CD14-positive monocyte (primary cell): ENCODE results near the gene TEKT2. TPM values are rescaled to one million over a fixed set of nuclear protein-coding genes. Genes with fewer than 3 reads are reported as not detected.
A peak's percentile ranks its signal among the peaks of the same experiment; 100 is the strongest.

ENCODE experiments used
- DNase-seq, 3 donors: peaks; one replicate each; pipeline ENCODE4 v3.0.0-alpha.2; 2011 to 2022
- H2AFZ ChIP-seq: 2 replicates; pipeline ENCODE4 v1.6.0; 2012; ENCODE audit warnings: mild to moderate bottlenecking, low read depth, low read length, inconsistent platforms; ENCODE audit not compliant: insufficient read depth, poor library complexity, severe bottlenecking
- H3K27ac ChIP-seq, 2 donors: 1 replicate in 1 of 2; 2 replicates in 1 of 2; pipeline ENCODE4 v1.5.1; 2012 to 2013; ENCODE audit warnings: low read length in 2 of 2, control low read depth in 1 of 2, inconsistent platforms in 1 of 2, low read depth in 1 of 2, mild to moderate bottlenecking in 1 of 2
- H3K27me3 ChIP-seq, 2 donors: one replicate each; pipeline versions ENCODE4 v1.6.0 to v1.6.1; 2011 to 2013; ENCODE audit warnings: low read length in 2 of 2; ENCODE audit not compliant: control insufficient read depth in 2 of 2, insufficient read depth in 2 of 2
- H3K36me3 ChIP-seq, 2 donors: replicated peaks in 1 of 2; 1 replicate in 1 of 2; 2 replicates in 1 of 2; pipeline versions ENCODE4 v1.5.1 to v1.6.1; 2012 to 2013; ENCODE audit warnings: low read length in 2 of 2, control low read depth in 1 of 2, inconsistent platforms in 1 of 2, mild to moderate bottlenecking in 1 of 2; ENCODE audit not compliant: insufficient read depth in 2 of 2, control insufficient read depth in 1 of 2
- H3K4me1 ChIP-seq, 2 donors: 1 replicate in 1 of 2; 2 replicates in 1 of 2; pipeline versions ENCODE4 v1.5.1 to v1.6.1; 2012 to 2013; ENCODE audit warnings: low read length in 2 of 2, control low read depth in 1 of 2, inconsistent platforms in 1 of 2, mild to moderate bottlenecking in 1 of 2, moderate library complexity in 1 of 2; ENCODE audit not compliant: insufficient read depth in 2 of 2, control insufficient read depth in 1 of 2
- H3K4me2 ChIP-seq: replicated peaks from 2 replicates; pipeline ENCODE3; 2012; ENCODE audit warnings: low read length, moderate library complexity, mild to moderate bottlenecking; ENCODE audit not compliant: poor library complexity, severe bottlenecking; ENCODE audit errors: extremely low read depth
- H3K4me3 ChIP-seq, 3 experiments: fragments of 200-600 bp in 1 of 3; sonication (generic) in 1 of 3; replicated peaks in 1 of 3; 1 replicate in 2 of 3; 2 replicates in 1 of 3; pipeline ENCODE4 v1.5.1; 2011 to 2013; ENCODE audit warnings: low read length in 3 of 3, mild to moderate bottlenecking in 3 of 3, control low read depth in 2 of 3, low read depth in 2 of 3, inconsistent platforms in 1 of 3, moderate library complexity in 1 of 3
- H3K79me2 ChIP-seq: 2 replicates; pipeline ENCODE4 v1.6.0; 2012; ENCODE audit warnings: mild to moderate bottlenecking, control low read depth, inconsistent platforms, low read length, moderate library complexity; ENCODE audit not compliant: insufficient read depth
- H3K9ac ChIP-seq: 2 replicates; pipeline ENCODE4 v1.6.0; 2017; ENCODE audit warnings: low read length, mild to moderate bottlenecking; ENCODE audit not compliant: insufficient read depth, poor library complexity, severe bottlenecking
- H3K9me3 ChIP-seq, 2 donors: replicated peaks in 1 of 2; 1 replicate in 1 of 2; 2 replicates in 1 of 2; pipeline versions ENCODE4 v1.5.1 to v1.6.1; 2012 to 2013; ENCODE audit warnings: low read length in 2 of 2, control low read depth in 1 of 2; ENCODE audit not compliant: control insufficient read depth in 1 of 2, insufficient read depth in 1 of 2
- H4K20me1 ChIP-seq: 2 replicates; pipeline ENCODE4 v1.6.0; 2012; ENCODE audit warnings: mild to moderate bottlenecking, low read length, control low read depth, moderate library complexity; ENCODE audit not compliant: insufficient read depth
- H3K27ac Mint-ChIP-seq, 7 donors: one replicate each; pipeline ENCODE4 v1.8.0; 2020; ENCODE audit warnings: mild to moderate bottlenecking in 7 of 7, mixed read lengths in 7 of 7, moderate library complexity in 6 of 7, inconsistent platforms in 2 of 7
- H3K27me3 Mint-ChIP-seq, 3 donors: one replicate each; pipeline ENCODE4 v1.8.0; 2021 to 2022; ENCODE audit warnings: low read depth in 3 of 3, mild to moderate bottlenecking in 3 of 3, mixed read lengths in 3 of 3, moderate library complexity in 3 of 3, inconsistent platforms in 1 of 3
- H3K36me3 Mint-ChIP-seq, 2 donors: one replicate each; pipeline ENCODE4 v1.8.0; 2020; ENCODE audit warnings: mixed read lengths in 2 of 2, inconsistent platforms in 1 of 2, mild to moderate bottlenecking in 1 of 2
- H3K4me1 Mint-ChIP-seq: one replicate; pipeline ENCODE4 v1.8.0; 2020; ENCODE audit warnings: mild to moderate bottlenecking, mixed read lengths
- H3K4me3 Mint-ChIP-seq, 2 donors: one replicate each; pipeline ENCODE4 v1.8.0; 2020; ENCODE audit warnings: mild to moderate bottlenecking in 2 of 2, mixed read lengths in 2 of 2, moderate library complexity in 1 of 2
- H3K9me3 Mint-ChIP-seq, 7 donors: one replicate each; pipeline ENCODE4 v1.8.0; 2020 to 2022; ENCODE audit warnings: mixed read lengths in 7 of 7, mild to moderate bottlenecking in 6 of 7, moderate library complexity in 6 of 7, inconsistent platforms in 2 of 7
- WGBS: methylation state at CpG from one replicate; pipeline ENCODE4 v1.1.5; 2013; ENCODE audit warnings: missing lambda C conversion rate; ENCODE audit not compliant: insufficient coverage; 5-methylcytosine and 5-hydroxymethylcytosine counted together
- intact Hi-C, 2 donors: fragments of 100-400 bp; cut with micrococcal nuclease; formaldehyde crosslinking; loops; one replicate each; pipeline versions ENCODE4 v1.15.0 to v1.15.1; 2023
- polyA plus RNA-seq, 3 donors: library from polyadenylated mRNA; depleted of rRNA in 1 of 3; unstranded in 2 of 3; stranded (reverse) in 1 of 3; fragments of 300-500 nt in 2 of 3; fragments of >200 nt in 1 of 3; fragmentation: Illumina TruSeq in 2 of 3; gene quantifications; 1 replicate in 2 of 3; 2 replicates in 1 of 3; pipeline ENCODE4 v1.2.3, GENCODE V29; 2012 to 2021
- TF ChIP-seq, protein P1 (sequence below): fragments of 200-600 bp; IDR thresholded peaks from one replicate; pipeline ENCODE4 v1.8.0; 2022; ENCODE audit warnings: antibody characterized with exemption, mild to moderate bottlenecking

TEKT2 gene
- polyA plus RNA-seq, 3 donors = 0.23 TPM; not detected in 2

DNA sequence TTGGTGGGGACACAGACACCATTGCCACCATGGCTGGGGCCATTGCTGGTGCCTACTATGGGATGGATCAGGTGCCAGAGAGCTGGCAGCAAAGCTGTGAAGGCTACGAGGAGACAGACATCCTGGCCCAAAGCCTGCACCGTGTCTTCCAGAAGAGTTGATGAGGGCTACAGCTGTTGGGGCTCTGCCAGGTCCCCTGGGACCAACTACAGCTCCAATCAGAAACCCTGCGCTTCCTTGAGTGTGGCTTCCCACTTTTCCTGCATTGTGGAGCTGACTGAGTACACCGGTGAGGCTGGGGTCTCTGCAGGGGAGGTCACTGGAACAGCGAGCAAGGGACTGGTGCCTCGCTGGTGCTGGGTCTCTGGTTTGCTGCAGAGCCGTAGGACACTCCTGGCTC is 9.3 kb downstream of the TEKT2 start:
- TF ChIP-seq, protein P1, sequence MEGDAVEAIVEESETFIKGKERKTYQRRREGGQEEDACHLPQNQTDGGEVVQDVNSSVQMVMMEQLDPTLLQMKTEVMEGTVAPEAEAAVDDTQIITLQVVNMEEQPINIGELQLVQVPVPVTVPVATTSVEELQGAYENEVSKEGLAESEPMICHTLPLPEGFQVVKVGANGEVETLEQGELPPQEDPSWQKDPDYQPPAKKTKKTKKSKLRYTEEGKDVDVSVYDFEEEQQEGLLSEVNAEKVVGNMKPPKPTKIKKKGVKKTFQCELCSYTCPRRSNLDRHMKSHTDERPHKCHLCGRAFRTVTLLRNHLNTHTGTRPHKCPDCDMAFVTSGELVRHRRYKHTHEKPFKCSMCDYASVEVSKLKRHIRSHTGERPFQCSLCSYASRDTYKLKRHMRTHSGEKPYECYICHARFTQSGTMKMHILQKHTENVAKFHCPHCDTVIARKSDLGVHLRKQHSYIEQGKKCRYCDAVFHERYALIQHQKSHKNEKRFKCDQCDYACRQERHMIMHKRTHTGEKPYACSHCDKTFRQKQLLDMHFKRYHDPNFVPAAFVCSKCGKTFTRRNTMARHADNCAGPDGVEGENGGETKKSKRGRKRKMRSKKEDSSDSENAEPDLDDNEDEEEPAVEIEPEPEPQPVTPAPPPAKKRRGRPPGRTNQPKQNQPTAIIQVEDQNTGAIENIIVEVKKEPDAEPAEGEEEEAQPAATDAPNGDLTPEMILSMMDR = no peak

DNA sequence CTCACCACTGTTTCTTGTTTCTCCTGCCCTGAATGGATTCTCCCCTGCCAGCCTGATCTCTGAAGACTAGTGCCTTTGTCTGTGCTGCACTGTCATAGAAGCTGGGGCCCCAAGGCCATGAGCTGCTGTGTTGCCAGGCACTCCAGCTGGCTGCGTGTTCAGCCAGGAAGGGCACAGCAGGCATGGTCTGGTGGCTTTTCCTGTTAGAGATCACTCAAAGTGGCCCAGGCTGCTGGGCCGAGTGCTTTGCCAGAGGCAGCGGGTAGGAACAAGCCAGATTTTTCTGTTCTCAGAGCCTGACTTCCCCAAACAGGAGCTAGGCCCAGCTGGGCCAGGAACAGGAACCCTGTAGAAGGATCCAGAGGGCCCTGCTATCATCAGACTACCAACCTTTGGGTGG is 10.0 kb downstream of the TEKT2 start:
- H3K36me3 ChIP-seq = peaks cover 44 to 61% of the 10 kb centered on the region in 2 donors
- no peak for DNase-seq
- H3K79me2 ChIP-seq = peaks cover 43% of the 10 kb centered on the region
- peak overlapping the region in 5 of 7 donors; percentile 58 to 85 (median 81) for H3K27ac Mint-ChIP-seq
- peaks cover 48% of the 10 kb centered on the region for H3K4me1 Mint-ChIP-seq
- H3K27me3 Mint-ChIP-seq = peaks cover 0 to 4% (median 0%) of the 10 kb centered on the region in 3 donors
- no peak overlapping the region for H3K9ac ChIP-seq
- H3K27me3 ChIP-seq = no peaks in the 10 kb centered on the region
- intact Hi-C loops = no loop called here
- no peak overlapping the region for H3K4me2 ChIP-seq
- H3K4me1 ChIP-seq = peaks cover 48 to 52% of the 10 kb centered on the region in 2 donors
- H3K27ac ChIP-seq = peak overlapping the region; percentile 18 to 90
- peaks cover 21% of the 10 kb centered on the region for H4K20me1 ChIP-seq
- WGBS = 48% methylated on average over 3 of the region's 3 CpGs
- TF ChIP-seq, protein P1 = no peak
- H3K4me3 Mint-ChIP-seq = no peak overlapping the region
- H3K36me3 Mint-ChIP-seq = peaks cover 43 to 60% of the 10 kb centered on the region in 2 donors
- H3K9me3 Mint-ChIP-seq = peaks cover 0 to 2% (median 0%) of the 10 kb centered on the region in 7 donors
- no peak overlapping the region for H3K4me3 ChIP-seq
- H2AFZ ChIP-seq = no peak overlapping the region
- no peaks in the 10 kb centered on the region for H3K9me3 ChIP-seq

More for the DNA sequence above, 9.3 kb downstream of the TEKT2 start:
- H3K36me3 ChIP-seq = peaks cover 44 to 61% of the 10 kb centered on the region in 2 donors
- intact Hi-C loops = no loop called here
- no peak overlapping the region for H2AFZ ChIP-seq
- peak overlapping the region in 4 of 7 donors; percentile 18 to 85 (median 58) for H3K27ac Mint-ChIP-seq
- H3K9ac ChIP-seq = no peak overlapping the region
- peaks cover 43 to 60% of the 10 kb centered on the region in 2 donors for H3K36me3 Mint-ChIP-seq
- WGBS = 96% methylated on average over 7 of the region's 7 CpGs
- H3K4me3 Mint-ChIP-seq = no peak overlapping the region
- peak overlapping the region in 1 of 2 donors; percentile 90 for H3K27ac ChIP-seq
- no peaks in the 10 kb centered on the region for H3K9me3 ChIP-seq
- peaks cover 45% of the 10 kb centered on the region for H3K79me2 ChIP-seq
- no peak overlapping the region for H3K4me2 ChIP-seq
- H3K27me3 Mint-ChIP-seq = peaks cover 0 to 4% (median 0%) of the 10 kb centered on the region in 3 donors
- no peaks in the 10 kb centered on the region for H3K27me3 ChIP-seq
- peaks cover 21% of the 10 kb centered on the region for H4K20me1 ChIP-seq
- peaks cover 0 to 2% (median 0%) of the 10 kb centered on the region in 7 donors for H3K9me3 Mint-ChIP-seq
- no peak overlapping the region for H3K4me3 ChIP-seq
- peaks cover 48% of the 10 kb centered on the region for H3K4me1 Mint-ChIP-seq
- H3K4me1 ChIP-seq = peaks cover 52 to 55% of the 10 kb centered on the region in 2 donors
- DNase-seq = no peak
